GM19043 (cell line): ENCODE measurements around the gene HEPN1.
"Not testable (repeated sequence)": the region's sequence is repeated elsewhere in the genome, so short reads cannot be mapped to it uniquely, and the experiment has no call there.

Experiments
- ATAC-seq: cut with Tn5 transposase; IDR thresholded peaks from one replicate; pipeline ENCODE4 v1.9.1; 2021; ENCODE audit warnings: low read depth; ENCODE audit not compliant: unreplicated experiment

HEPN1 gene

DNA sequence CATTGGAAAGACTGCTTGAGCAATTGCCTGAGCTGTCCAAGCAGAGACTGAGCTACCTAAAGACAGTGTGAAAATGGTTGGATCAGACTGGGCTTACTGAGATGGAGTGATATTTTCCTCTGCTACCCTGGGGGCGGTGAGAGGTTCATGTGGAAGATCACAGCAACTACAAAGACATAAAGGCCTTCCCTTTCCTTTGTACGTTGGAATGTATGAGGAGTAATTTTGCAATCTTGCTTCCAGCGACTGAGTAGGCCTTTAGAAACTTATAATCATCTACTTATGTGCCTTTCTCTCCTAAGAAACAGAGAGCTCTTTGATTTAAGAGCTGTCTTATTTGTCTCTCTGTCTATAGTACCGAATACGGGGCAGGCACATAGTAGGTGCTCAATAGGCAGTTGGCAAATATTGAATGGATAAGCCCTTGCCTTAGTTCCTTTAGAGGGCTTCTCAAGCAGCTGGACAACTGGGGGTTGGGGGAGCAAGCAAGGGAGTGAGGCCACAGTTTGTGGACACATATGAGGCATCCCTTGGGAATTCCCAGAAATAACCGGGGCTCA is 19.2 kb downstream of the HEPN1 start:
- no peak for ATAC-seq

DNA sequence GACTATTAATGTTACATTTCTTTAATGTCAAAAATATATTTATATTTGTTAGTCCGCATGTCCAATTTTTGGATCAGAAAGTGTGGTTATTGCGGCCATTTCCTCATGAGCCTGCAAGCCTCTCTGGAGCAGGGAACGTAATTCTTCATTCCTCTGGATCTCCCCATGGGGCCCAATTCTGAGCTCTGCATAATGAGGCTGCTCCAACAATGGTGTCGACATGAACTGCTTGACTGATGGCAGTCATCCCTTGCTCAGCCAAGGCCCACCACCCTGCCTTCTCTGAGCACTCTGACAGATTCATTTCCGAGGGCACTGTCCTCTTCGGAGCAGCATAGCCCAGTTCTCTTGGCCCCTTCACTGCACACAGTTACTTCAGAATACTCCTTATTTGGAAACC is 19.9 kb downstream of the HEPN1 start:
- no peak for ATAC-seq

DNA sequence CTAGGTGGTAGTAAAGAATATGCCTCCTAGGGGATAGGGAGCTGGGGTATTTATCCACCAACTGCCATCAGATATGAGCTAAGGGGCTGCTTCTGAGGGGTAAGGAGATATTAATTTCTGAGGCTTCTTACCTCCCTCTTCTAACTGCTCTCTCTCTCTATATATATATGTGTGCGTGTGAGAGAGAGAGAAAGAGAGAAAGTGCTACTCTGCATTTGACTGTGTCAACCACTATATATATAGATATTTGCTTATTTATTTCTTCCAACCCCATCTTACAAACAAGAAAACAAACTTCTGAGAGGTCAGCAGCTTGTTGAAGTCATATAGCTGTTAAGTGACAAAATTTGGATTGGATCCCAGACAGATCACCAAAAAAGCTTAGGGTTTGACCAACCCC is 22.7 kb downstream of the HEPN1 start:
- no peak for ATAC-seq

DNA sequence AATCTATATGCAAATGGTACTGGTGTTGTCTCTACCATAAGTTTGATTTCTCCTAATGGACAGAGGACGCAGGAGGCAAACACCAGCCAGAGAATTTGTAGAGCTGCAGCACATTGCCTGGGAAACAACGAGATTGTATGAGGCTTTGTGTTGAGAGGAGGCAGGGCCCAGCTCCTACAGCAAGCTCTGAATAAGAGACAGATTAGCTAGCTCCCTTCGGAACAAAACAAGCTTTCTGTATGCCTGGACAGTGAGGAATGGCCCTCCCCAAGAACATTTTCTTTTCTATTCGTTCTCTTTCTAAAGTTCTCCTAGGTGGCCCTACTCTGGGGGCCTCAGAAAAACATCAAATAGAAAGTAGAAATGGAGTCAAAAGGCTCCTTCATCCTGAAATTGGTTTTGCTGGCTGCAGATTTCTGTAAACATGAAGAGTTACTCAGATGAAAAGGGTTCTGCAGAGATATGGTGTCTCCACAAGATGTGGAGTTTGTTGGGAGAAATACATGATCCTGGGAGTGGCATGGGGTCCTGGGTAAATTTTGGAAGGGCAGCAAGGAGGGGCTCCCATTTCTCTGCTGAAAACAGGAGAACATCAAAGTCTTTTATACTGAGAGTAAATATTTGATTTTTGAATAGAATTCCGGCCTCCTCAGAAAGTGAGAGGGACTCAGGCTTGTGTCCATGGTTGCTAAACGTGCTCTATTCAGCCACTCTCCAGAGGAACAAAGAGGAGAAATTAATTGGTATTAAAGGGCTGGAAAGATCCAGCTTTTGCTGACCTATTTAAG is 23.6 kb downstream of the HEPN1 start:
- no peak for ATAC-seq

DNA sequence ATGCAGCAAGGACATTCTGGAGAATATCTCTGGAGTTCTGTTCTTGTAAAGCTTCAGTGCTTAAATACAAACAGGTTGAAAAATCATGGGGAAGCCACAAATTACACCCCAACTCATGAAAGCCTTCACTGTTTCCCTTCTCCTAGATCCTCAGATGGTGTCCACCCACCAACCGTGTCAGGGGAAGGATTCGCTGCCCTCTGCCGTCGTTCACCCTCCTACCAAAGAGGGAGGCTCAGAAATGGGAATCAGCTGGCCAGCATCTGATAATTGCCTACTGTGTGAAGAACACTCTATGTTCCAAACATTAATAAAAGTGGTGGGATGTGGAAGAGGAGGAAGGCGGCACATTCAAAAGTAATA is 24.2 kb downstream of the HEPN1 start:
- no peak for ATAC-seq

DNA sequence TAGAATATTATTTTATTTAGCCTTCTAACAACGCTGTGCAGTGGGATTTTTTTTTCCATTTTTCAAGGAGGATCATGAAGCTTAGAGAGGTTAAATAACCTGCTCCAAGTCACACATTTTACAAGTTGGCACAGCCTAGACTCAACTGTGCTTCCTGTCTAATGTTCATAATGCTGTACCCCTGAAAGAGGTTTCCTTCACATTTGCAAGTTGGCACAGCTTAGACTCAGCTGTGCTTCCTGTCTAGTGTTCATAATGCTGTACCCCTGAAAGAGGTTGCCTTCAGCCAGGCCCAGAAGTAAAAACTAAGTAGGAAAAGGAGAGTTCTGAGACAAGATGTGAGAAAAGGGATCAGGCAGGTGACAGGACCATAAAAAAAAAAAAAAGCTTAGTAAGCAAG is 24.7 kb downstream of the HEPN1 start:
- no peak for ATAC-seq

DNA sequence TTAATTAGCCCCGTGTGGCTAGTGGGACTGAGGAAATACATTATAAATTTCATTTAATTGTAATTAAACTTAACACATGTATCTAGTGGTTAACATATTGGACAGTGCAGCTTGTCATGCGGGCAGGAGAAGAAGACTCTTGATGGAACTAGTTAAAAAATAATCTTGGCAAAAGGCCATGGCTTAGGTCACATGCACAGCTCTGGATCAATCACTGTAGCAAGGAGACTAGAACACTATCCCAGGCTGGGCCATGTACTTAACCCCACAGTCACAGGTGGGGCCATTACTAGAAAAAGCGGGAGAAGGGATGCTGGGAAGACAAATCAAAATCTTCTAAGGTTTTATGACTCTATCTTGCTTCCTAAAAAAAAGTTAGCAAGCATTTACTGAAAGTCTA is 25.5 kb downstream of the HEPN1 start:
- ATAC-seq, result no peak

DNA sequence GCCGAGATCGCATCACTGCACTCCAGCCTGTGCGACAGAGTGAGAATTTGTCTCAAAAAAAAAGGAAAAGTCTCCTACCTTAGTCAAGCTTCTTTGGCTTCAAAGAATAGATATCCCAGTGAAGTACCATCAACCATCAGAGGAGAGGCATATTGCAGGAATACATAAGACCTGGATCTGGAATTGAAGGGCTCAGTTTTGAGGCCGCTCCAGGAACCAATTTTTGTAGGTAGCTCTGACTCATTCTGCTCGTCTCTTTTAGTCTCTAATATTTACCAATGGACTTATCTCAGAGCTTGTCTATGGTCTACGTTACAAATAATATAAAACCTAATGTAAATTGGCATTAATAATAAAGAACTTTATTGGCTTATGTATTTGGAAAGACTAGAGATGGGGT is 26.8 kb downstream of the HEPN1 start:
- ATAC-seq, result no peak

DNA sequence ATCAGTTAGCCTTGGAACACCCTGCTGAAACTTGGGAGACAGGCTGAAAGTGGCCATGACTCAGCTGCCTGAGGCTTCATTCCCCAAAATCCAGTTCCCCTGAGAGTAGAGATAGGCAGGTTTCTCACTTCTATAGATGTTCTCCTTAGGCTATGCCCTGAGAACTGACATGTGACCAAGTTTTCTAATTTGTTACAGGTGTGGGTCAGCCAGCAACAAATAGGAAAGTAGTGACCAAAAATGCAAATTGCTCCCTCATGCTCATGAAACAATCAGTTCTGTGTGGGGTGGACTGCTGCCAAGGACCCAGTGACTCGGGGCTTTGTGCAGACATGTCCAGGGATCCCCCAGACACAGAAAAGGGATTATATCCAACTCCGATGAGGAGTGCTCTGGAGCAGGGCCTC is 27.7 kb downstream of the HEPN1 start:
- ATAC-seq, result no peak

DNA sequence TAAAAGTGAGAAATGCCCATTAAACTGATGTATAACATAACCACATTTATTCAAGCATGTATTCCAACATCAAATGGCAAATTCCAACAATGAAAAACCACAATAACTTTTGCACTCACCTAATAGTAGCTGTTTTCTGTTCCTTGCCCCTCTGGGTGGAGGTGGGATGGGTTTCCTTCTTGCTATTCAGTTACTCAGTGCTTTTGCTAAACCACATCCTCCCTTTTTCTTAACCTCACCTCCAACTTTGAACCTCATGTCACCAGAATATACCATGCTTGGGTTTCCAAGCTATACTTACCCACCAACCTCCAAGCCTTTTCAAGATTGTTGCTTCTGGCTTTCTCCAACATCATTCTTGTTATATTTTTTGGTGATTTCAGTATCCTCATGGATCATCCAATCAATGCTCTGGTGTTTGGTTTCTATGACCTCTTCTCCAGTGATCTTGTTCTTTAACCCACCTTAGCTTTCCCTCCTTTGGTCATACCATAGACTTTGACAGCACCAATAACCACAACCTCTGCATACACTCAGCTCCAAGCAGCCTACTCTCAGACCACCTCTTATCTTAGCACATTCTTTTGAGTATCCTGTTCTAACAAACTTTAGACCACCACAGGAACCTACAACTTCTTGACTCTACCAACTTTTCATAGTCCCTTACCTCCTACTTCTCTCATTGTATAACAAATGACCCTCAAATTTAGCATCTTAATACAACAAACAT is 31.7 kb downstream of the HEPN1 start:
- no peak for ATAC-seq

DNA sequence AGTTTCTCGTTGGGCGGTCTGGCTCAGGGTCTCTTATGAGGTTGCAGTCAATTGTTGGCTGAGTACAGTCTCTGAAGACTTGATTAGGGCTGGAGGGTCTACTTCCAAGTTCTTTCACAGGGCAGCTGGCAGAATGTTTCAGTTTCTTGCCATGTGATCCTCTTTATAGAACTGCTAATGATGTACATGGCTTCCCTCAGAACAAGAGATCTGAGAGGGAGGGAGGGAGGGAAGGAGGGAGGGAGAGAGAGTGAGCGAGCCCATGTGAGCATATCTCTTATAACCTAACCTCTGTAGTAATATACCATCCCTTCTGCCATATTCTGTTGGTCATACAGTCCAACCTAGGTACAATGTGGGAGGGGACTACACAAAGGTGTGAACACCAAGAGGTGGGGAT is 32.3 kb downstream of the HEPN1 start:
- ATAC-seq, result no peak

DNA sequence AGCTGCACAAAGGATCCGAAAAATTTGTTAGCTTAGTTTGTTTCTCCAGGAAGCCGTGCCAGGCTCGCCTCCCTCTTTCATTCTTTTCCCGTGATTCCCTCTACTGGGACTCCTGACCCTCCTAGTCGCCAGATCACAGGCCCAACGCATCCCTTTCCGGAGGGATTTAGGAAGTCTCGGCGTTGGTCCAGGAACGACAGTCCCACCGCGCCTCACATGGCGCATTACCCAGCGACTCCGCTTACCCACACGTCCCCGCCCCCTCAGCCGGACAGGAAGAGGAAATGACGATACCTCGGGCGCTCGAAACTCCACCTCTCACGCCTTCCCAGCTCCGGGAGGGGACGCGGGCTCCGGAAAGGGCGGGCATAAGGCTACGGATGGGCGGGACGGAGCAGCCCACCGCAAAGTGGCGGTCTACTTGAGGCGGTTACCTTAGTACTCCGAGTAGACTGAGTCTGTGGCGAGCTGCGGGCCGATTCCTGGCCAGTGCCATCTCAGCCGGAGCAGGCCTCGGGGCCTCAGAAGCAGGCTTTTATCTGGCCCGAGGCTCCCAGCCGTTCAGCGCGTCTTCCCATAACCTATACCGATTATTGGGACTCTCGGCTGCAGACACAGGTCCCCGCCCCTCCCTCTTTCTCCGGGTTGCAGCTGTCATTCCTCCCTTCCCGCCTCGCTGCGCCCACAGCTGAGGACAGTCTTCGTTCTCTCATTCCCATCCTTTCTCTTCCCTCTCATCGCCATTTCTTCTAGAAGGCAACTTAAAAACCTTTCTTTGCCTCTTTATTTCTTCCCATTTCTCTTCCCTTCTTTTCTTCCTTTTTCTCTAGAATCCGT is 34.9 kb downstream of the HEPN1 start, which contains the start of gene CCDC15:
Gene CCDC15 (plus strand): TSS at position 450 of the 837 bp plus-strand sequence. CDS start 531 bp downstream, outside the sequence.
- ATAC-seq, result peak; percentile 100

DNA sequence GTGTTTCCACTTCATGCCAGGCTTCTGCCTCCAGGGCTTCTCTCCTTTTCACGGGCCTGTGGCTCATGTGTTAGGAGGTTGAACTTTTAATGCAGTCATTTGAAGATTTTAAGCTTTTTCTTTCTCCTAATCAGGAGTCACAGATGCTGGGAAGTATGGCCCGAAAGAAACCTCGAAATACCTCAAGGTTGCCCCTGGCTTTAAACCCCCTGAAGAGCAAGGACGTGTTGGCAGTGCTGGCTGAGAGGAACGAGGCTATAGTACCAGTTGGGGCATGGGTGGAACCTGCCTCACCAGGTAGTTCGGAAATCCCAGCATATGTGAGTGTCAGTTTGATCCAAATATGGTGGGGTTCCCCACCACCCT is 35.5 kb downstream of the HEPN1 start:
- no peak for ATAC-seq

DNA sequence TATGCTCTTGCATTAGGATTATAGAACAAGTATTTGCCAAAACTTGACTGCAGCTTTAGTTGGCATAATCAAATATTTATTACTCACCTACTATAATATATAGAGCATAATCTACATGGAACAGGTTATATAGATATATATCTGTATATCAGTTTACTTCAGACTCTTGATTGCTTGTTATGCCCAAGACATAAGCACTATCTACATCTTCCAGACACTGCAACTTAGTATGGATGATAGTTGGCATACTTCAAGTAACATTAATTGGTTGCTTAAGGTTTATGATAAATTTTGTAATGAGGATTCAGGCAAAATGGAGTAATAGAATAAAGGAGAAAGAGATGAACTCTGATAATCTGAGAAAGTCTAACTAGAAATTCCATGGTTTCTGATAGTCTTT is 36.0 kb downstream of the HEPN1 start:
- ATAC-seq, result no peak

DNA sequence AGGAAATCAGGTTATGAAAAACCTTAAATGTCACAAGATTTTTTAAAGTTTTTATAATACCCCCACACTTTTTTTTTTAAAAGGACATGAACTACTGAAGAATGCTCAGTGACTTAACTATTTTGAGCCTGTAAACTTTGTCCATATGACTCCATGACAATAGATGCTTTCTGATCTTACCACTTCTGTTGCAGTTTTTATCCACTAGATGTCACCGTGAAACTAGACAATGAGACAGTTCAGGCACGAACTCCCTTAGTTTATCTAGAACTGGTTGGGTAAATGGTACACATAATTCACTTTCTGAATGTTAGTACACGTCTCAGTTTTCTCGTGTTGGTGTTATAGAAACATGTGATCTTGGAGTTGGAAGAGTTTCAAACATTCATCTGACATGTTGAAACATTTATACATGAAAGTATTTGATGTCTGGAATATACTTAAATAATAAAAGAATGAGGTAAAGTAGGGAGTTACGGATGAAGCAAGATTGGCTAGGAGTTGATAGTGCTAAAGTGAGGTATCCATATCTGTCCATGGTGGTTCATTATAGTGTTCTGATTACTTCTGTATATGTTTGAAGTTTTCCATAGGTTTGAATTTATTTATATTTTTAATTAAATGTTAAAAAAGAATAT is 43.0 kb downstream of the HEPN1 start:
- peak; percentile 93 for ATAC-seq

DNA sequence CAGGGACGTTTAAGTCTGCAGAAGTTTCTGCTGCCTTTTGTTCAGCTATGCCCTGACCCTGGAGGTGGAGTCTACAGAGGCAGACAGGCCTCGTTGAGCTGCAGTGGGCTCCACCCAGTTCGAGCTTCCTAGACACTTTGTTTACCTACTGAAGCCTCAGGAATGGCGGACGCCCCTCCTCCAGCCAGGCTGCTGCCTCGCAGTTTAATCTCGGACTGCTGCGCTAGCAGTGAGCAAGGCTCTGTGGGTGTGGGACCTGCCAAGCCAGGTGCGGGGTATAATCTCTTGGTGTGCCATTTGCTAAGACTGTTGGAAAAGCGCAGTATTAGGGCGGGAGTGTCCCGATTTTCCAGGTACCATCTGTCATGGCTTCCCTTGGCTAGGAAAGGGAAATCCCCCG is 49.1 kb downstream of the HEPN1 start:
- ATAC-seq, result not testable (repeated sequence)
